ENCODE results near the gene CST7.
"Not testable (repeated sequence)": the region's sequence is repeated elsewhere in the genome, so short reads cannot be mapped to it uniquely, and the experiment has no call there.

The CST7 gene

GRCh38 chr20:24929867-24930723, 19.0 kb upstream of the CST7 start:
- in situ Hi-C loops (cut with HindIII; ENCODE audit: low sequenced_read_pairs): not testable (repeated sequence)

GRCh38 chr20:24930724-24931688, 18.1 kb upstream of the CST7 start:
- in situ Hi-C loops (cut with HindIII; ENCODE audit: low sequenced_read_pairs): not testable (repeated sequence)

GRCh38 chr20:24931893-24932292, 17.2 kb upstream of the CST7 start:
- in situ Hi-C loops (cut with HindIII; ENCODE audit: low sequenced_read_pairs): not testable (repeated sequence)

- in situ Hi-C loops (cut with HindIII; ENCODE audit: low sequenced_read_pairs): no loop called here
Observed at GRCh38 chr20:24933266-24933908, 15.7 kb upstream of the CST7 start.

- in situ Hi-C loops (cut with HindIII; ENCODE audit: low sequenced_read_pairs): no loop called here
Observed at GRCh38 chr20:24934101-24934661, 14.9 kb upstream of the CST7 start.

GRCh38 chr20:24934716-24935115, 14.4 kb upstream of the CST7 start:
- in situ Hi-C loops (cut with HindIII; ENCODE audit: low sequenced_read_pairs): no loop called here

GRCh38 chr20:24935140-24935539, 13.9 kb upstream of the CST7 start:
- in situ Hi-C loops (cut with HindIII; ENCODE audit: low sequenced_read_pairs): no loop called here

GRCh38 chr20:24935766-24936525, 13.1 kb upstream of the CST7 start:
- in situ Hi-C loops (cut with HindIII; ENCODE audit: low sequenced_read_pairs): no loop called here

GRCh38 chr20:24936526-24937407, 12.3 kb upstream of the CST7 start:
- in situ Hi-C loops (cut with HindIII; ENCODE audit: low sequenced_read_pairs): no loop called here

GRCh38 chr20:24937579-24937978, 11.5 kb upstream of the CST7 start:
- in situ Hi-C loops (cut with HindIII; ENCODE audit: low sequenced_read_pairs): no loop called here

- in situ Hi-C loops (cut with HindIII; ENCODE audit: low sequenced_read_pairs): no loop called here
Observed at GRCh38 chr20:24938498-24938897, 10.6 kb upstream of the CST7 start.

- in situ Hi-C loops (cut with HindIII; ENCODE audit: low sequenced_read_pairs): no loop called here
Observed at GRCh38 chr20:24939036-24939435, 10.0 kb upstream of the CST7 start.

- in situ Hi-C loops (cut with HindIII; ENCODE audit: low sequenced_read_pairs): no loop called here
Observed at GRCh38 chr20:24942679-24943078, 6.4 kb upstream of the CST7 start.

GRCh38 chr20:24943196-24943595, 5.9 kb upstream of the CST7 start:
- in situ Hi-C loops (cut with HindIII; ENCODE audit: low sequenced_read_pairs): no loop called here

- in situ Hi-C loops (cut with HindIII; ENCODE audit: low sequenced_read_pairs): no loop called here
Observed at GRCh38 chr20:24943731-24944130, 5.3 kb upstream of the CST7 start.

GRCh38 chr20:24946376-24946775, 2.7 kb upstream of the CST7 start:
- in situ Hi-C loops (cut with HindIII; ENCODE audit: low sequenced_read_pairs): not testable (repeated sequence)

GRCh38 chr20:24948396-24948938, 602 bp upstream of the CST7 start:
- in situ Hi-C loops (cut with HindIII; ENCODE audit: low sequenced_read_pairs): not testable (repeated sequence)

- in situ Hi-C loops (cut with HindIII; ENCODE audit: low sequenced_read_pairs): no loop called here
Observed at GRCh38 chr20:24949756-24950127, 673 bp downstream of the CST7 start.

Data from endothelial cell of hepatic sinusoid (primary cell).